Measurements from ENCODE around the gene CPNE2. TPM values are rescaled to one million over a fixed set of nuclear protein-coding genes. Genes with fewer than 3 reads are reported as not detected.

CPNE2 gene
- polyA plus RNA-seq, 1 donor (not counting 4 experiments of a cell fraction or from before 2014, with no cell fraction given) = 26.5 TPM

GRCh38 chr16:57127836-57128235 is 35.5 kb downstream of the CPNE2 start:
- Histone ChIP-seq H3K4me1 (ENCODE audit: control insufficient read depth, extremely low read depth, insufficient read depth, low read length) (no peaks in the 10 kb centered on the region), H3K4me2 (ENCODE audit: control insufficient read depth, extremely low read depth, insufficient read depth, low read depth, low read length) (no peak overlapping the region), H3K9me3 (ENCODE audit: control insufficient read depth, low read depth, low read length) (no peaks in the 10 kb centered on the region), H2AFZ (ENCODE audit: control insufficient read depth, low read length) (no peak overlapping the region), H3K27ac (ENCODE audit: control insufficient read depth, insufficient read depth, low read length) (no peak overlapping the region), H3K4me3 (ENCODE audit: control insufficient read depth in 2 of 3, extremely low read depth in 1 of 3, insufficient read depth in 2 of 3, low read depth in 1 of 3, low read length in 3 of 3) (no peak overlapping the region), H3K9ac (ENCODE audit: control insufficient read depth, extremely low read depth, insufficient read depth, low read length) (no peak overlapping the region), H4K20me1 (ENCODE audit: control insufficient read depth, extremely low read depth, insufficient read depth, low read length) (no peaks in the 10 kb centered on the region), H3K27me3 (ENCODE audit: control insufficient read depth, extremely low read depth, insufficient read depth, low read length) (no peaks in the 10 kb centered on the region), H3K36me3 (ENCODE audit: control insufficient read depth in 2 of 2, extremely low read depth in 1 of 2, insufficient read depth in 2 of 2, low read length in 2 of 2) (no peaks in the 10 kb centered on the region), H3K79me2 (ENCODE audit: control insufficient read depth, insufficient read depth, low read length) (no peaks in the 10 kb centered on the region), H3K9me1 (ENCODE audit: control insufficient read depth, extremely low read depth, insufficient read depth, low read length) (no peaks in the 10 kb centered on the region)
- DNase-seq (ENCODE audit: low read depth, low spot score) = no peak
- TF ChIP-seq CTCF (optimal IDR thresholded peaks at IDR 0.05 in 1 of 3, IDR thresholded peaks at IDR 0.05 in 1 of 3, conservative IDR thresholded peaks at IDR 0.05 in 1 of 3; ENCODE audit: extremely low read depth in 1 of 3, insufficient read depth in 2 of 3, low read length in 3 of 3) (no peak), EZH2 (IDR thresholded peaks at IDR 0.05; ENCODE audit: low read length) (no peak)
- dilution Hi-C loops (cut with MboI; ENCODE audit: extremely low pct_ligation_motif_present, low sequenced_read_pairs) = no loop called here
- no peak for FAIRE-seq

- Histone ChIP-seq H3K4me1 (ENCODE audit: control insufficient read depth, extremely low read depth, insufficient read depth, low read length) (no peaks in the 10 kb centered on the region), H2AFZ (ENCODE audit: control insufficient read depth, low read length) (no peak overlapping the region), H3K4me3 (ENCODE audit: control insufficient read depth in 2 of 3, extremely low read depth in 1 of 3, insufficient read depth in 2 of 3, low read depth in 1 of 3, low read length in 3 of 3) (no peak overlapping the region), H3K4me2 (ENCODE audit: control insufficient read depth, extremely low read depth, insufficient read depth, low read depth, low read length) (no peak overlapping the region), H3K9ac (ENCODE audit: control insufficient read depth, extremely low read depth, insufficient read depth, low read length) (no peak overlapping the region), H3K36me3 (ENCODE audit: control insufficient read depth in 2 of 2, extremely low read depth in 1 of 2, insufficient read depth in 2 of 2, low read length in 2 of 2) (no peaks in the 10 kb centered on the region), H3K27ac (ENCODE audit: control insufficient read depth, insufficient read depth, low read length) (no peak overlapping the region), H3K9me3 (ENCODE audit: control insufficient read depth, low read depth, low read length) (no peaks in the 10 kb centered on the region), H4K20me1 (ENCODE audit: control insufficient read depth, extremely low read depth, insufficient read depth, low read length) (no peaks in the 10 kb centered on the region), H3K79me2 (ENCODE audit: control insufficient read depth, insufficient read depth, low read length) (no peaks in the 10 kb centered on the region), H3K27me3 (ENCODE audit: control insufficient read depth, extremely low read depth, insufficient read depth, low read length) (no peaks in the 10 kb centered on the region), H3K9me1 (ENCODE audit: control insufficient read depth, extremely low read depth, insufficient read depth, low read length) (no peaks in the 10 kb centered on the region)
- TF ChIP-seq EZH2 (IDR thresholded peaks at IDR 0.05; ENCODE audit: low read length) = no peak
- no peak for DNase-seq (ENCODE audit: low read depth, low spot score)
- FAIRE-seq = no peak
- dilution Hi-C loops (cut with MboI; ENCODE audit: extremely low pct_ligation_motif_present, low sequenced_read_pairs) = no loop called here
Observed at GRCh38 chr16:57128771-57129389, 36.5 kb downstream of the CPNE2 start.

GRCh38 chr16:57130950-57131321 is 38.6 kb downstream of the CPNE2 start:
- no peak overlapping the region for H3K4me3 ChIP-seq (ENCODE audit: control insufficient read depth in 2 of 3, extremely low read depth in 1 of 3, insufficient read depth in 2 of 3, low read depth in 1 of 3, low read length in 3 of 3)
- H3K36me3 ChIP-seq (ENCODE audit: control insufficient read depth in 2 of 2, extremely low read depth in 1 of 2, insufficient read depth in 2 of 2, low read length in 2 of 2) = no peaks in the 10 kb centered on the region
- no peaks in the 10 kb centered on the region for H3K4me1 ChIP-seq (ENCODE audit: control insufficient read depth, extremely low read depth, insufficient read depth, low read length)
- H4K20me1 ChIP-seq (ENCODE audit: control insufficient read depth, extremely low read depth, insufficient read depth, low read length) = no peaks in the 10 kb centered on the region
- H3K79me2 ChIP-seq (ENCODE audit: control insufficient read depth, insufficient read depth, low read length) = no peaks in the 10 kb centered on the region
- no peak overlapping the region for H3K4me2 ChIP-seq (ENCODE audit: control insufficient read depth, extremely low read depth, insufficient read depth, low read depth, low read length)
- H3K9me1 ChIP-seq (ENCODE audit: control insufficient read depth, extremely low read depth, insufficient read depth, low read length) = no peaks in the 10 kb centered on the region
- DNase-seq (ENCODE audit: low read depth, low spot score) (no peak), FAIRE-seq (no peak)
- dilution Hi-C loops (cut with MboI; ENCODE audit: extremely low pct_ligation_motif_present, low sequenced_read_pairs) = no loop called here
- TF ChIP-seq CTCF (optimal IDR thresholded peaks at IDR 0.05 in 1 of 3, IDR thresholded peaks at IDR 0.05 in 1 of 3, conservative IDR thresholded peaks at IDR 0.05 in 1 of 3; ENCODE audit: extremely low read depth in 1 of 3, insufficient read depth in 2 of 3, low read length in 3 of 3) (no peak), EZH2 (IDR thresholded peaks at IDR 0.05; ENCODE audit: low read length) (no peak)
- no peak overlapping the region for H2AFZ ChIP-seq (ENCODE audit: control insufficient read depth, low read length)
- no peaks in the 10 kb centered on the region for H3K9me3 ChIP-seq (ENCODE audit: control insufficient read depth, low read depth, low read length)
- no peak overlapping the region for H3K9ac ChIP-seq (ENCODE audit: control insufficient read depth, extremely low read depth, insufficient read depth, low read length)
- no peak overlapping the region for H3K27ac ChIP-seq (ENCODE audit: control insufficient read depth, insufficient read depth, low read length)
- no peaks in the 10 kb centered on the region for H3K27me3 ChIP-seq (ENCODE audit: control insufficient read depth, extremely low read depth, insufficient read depth, low read length)

All from keratinocyte (primary cell).